Colonic mucosa (tissue), 4 donors: ENCODE measurements around the gene BLTP3A. TPM values are rescaled to one million over a fixed set of nuclear protein-coding genes. Genes with fewer than 3 reads are reported as not detected.

Source experiments
- DNase-seq: peaks from one replicate; pipeline ENCODE4 v3.0.0-alpha.2; 2020
- H3K27ac ChIP-seq: fragments of 200-600 bp; one replicate; pipeline ENCODE4 v1.8.0; 2021
- H3K27me3 ChIP-seq: fragments of 200-600 bp; one replicate; pipeline ENCODE4 v1.8.0; 2021
- H3K36me3 ChIP-seq: fragments of 200-600 bp; one replicate; pipeline ENCODE4 v1.8.0; 2021
- H3K4me1 ChIP-seq: fragments of 200-600 bp; one replicate; pipeline ENCODE4 v1.8.0; 2021; ENCODE audit warnings: mild to moderate bottlenecking
- H3K4me3 ChIP-seq: fragments of 200-600 bp; one replicate; pipeline ENCODE4 v1.8.0; 2021
- H3K9ac ChIP-seq, 2 donors: one replicate each; pipeline ENCODE4 v1.7.0; 2013; ENCODE audit warnings: control low read depth in 2 of 2, low read depth in 2 of 2, low read length in 2 of 2
- H3K9me3 ChIP-seq: fragments of 200-600 bp; one replicate; pipeline ENCODE4 v1.8.0; 2021
- intact Hi-C: fragments of 100-400 bp; cut with DNase I; formaldehyde crosslinking; loops from one replicate; pipeline ENCODE4 v1.14.1; 2022
- total RNA-seq, 2 donors: library from RNA; stranded (reverse); fragmentation: NEBNext Ultra II Directional in 1 of 2; extraction: Animal tissue kit (Norgen Biotek cat#: 25700) in 1 of 2; gene quantifications; one replicate each; pipeline ENCODE4 v1.2.1, GENCODE V29; 2021
- TF ChIP-seq, protein P1 (sequence below): fragments of 200-600 bp; IDR thresholded peaks from one replicate; pipeline ENCODE4 v1.8.0; 2022; ENCODE audit warnings: antibody characterized with exemption, mild to moderate bottlenecking
- donor health status: healthy.
- donor health status: DM: no; HTN: no; CAD: no.
- donor health status: DM: no; HTN: no; CAD: no.

The BLTP3A gene
- total RNA-seq, 2 donors from 2014 or later, result 7.6 to 11.1 TPM

DNA sequence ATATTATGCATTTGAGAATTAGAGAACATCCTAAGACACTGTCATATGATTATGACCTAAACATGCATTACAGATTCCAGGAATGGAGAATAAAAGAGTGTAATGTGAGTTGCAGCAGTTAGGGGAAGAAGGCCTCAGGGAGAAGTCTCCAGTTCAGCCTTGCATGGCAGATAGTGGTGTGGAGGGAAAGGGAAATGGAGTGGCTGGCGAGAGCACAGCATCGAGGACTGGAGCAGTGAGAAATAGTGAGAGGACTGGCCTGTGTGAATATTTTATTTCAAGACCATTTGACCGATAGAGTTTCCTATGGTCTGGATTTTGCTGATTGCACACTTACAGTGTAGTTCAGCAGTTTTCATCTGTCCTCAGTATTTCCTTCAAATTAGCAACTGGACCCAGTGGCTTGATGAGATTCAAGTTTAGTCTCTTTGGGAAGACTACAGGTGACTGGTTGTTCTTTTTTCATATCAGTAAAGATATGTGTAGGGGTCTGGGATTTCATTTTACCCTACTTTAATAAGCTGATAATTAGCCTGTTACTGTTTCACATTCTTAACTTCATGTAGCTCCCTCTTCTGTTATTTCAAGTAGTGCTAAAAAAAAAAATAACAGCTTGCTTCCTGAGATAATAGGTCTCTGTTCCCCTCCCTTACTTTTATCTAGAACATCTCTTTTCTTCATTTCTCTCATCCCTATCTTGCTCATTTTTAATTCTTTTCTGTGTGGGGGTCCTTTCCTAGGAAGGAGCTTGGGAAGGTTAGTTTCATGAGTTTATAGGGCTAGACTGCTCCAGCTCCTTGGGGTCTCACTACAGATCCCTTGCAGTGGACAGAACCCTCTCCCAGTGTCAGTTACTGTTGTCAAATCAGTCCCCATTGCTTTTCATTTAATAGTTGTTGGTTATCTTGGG lies 27.9 kb downstream of the BLTP3A start:
- Histone ChIP-seq H3K9ac (no peak overlapping the region), H3K27ac (no peak overlapping the region), H3K4me1 (no peaks in the 10 kb centered on the region), H3K9me3 (no peaks in the 10 kb centered on the region), H3K27me3 (no peaks in the 10 kb centered on the region), H3K36me3 (peaks cover 3% of the 10 kb centered on the region), H3K4me3 (no peak overlapping the region)
- TF ChIP-seq, protein P1, sequence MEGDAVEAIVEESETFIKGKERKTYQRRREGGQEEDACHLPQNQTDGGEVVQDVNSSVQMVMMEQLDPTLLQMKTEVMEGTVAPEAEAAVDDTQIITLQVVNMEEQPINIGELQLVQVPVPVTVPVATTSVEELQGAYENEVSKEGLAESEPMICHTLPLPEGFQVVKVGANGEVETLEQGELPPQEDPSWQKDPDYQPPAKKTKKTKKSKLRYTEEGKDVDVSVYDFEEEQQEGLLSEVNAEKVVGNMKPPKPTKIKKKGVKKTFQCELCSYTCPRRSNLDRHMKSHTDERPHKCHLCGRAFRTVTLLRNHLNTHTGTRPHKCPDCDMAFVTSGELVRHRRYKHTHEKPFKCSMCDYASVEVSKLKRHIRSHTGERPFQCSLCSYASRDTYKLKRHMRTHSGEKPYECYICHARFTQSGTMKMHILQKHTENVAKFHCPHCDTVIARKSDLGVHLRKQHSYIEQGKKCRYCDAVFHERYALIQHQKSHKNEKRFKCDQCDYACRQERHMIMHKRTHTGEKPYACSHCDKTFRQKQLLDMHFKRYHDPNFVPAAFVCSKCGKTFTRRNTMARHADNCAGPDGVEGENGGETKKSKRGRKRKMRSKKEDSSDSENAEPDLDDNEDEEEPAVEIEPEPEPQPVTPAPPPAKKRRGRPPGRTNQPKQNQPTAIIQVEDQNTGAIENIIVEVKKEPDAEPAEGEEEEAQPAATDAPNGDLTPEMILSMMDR, result no peak
- no peak for DNase-seq
- intact Hi-C loops, result no loop called here

- Histone ChIP-seq H3K27ac (no peak overlapping the region), H3K27me3 (no peaks in the 10 kb centered on the region), H3K4me3 (no peak overlapping the region), H3K9me3 (no peaks in the 10 kb centered on the region), H3K9ac (no peak overlapping the region), H3K4me1 (no peaks in the 10 kb centered on the region), H3K36me3 (peaks cover 6% of the 10 kb centered on the region)
- TF ChIP-seq, protein P1, result no peak
- DNase-seq, result no peak
- intact Hi-C loops, result no loop called here
Measured at GRCh38 chr6:34829137-34829536, 37.3 kb downstream of the BLTP3A start.

GRCh38 chr6:34832942-34833341 lies 41.1 kb downstream of the BLTP3A start:
- Histone ChIP-seq H3K4me3 (no peak overlapping the region), H3K9me3 (no peaks in the 10 kb centered on the region), H3K27me3 (no peaks in the 10 kb centered on the region), H3K36me3 (peaks cover 6% of the 10 kb centered on the region), H3K4me1 (no peaks in the 10 kb centered on the region), H3K9ac (no peak overlapping the region), H3K27ac (no peak overlapping the region)
- no peak for DNase-seq
- TF ChIP-seq, protein P1, result no peak
- intact Hi-C loops, result no loop called here

DNA sequence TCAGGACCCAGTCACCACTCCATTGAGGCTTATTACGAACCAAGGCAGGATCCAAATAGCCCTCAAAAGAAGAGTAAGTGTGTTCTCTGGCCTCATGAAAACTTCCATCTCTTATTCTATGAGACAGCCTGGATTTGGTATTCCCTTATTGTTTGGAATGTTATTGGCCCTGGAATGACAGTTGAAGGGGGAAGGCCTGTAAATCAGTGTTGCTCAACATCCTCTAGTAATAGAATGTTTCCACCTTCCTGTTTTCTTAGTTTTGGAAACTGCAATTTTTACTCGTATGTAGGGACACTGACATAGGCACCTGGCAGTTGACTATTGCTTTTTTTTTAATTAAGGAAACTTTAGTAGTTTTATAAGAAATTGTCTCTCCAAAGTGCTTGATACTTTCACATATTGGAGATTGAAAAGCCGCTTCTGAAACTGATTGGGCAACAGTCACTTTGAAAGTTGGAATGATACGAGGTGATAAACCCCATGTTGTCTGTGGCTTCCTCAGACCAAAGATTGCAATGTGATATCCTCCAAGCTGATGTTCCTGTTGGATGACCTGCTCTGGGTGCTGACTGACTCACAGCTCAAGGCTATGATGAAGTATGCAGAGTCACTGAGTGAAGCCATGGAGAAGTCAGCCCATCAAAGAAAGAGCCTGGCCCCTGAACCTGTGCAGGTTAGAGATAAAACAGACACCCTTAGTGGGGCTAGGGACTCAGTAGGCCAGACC lies 43.1 kb downstream of the BLTP3A start:
- H3K27me3 ChIP-seq, result no peaks in the 10 kb centered on the region
- H3K9ac ChIP-seq, result no peak overlapping the region
- H3K4me3 ChIP-seq, result no peak overlapping the region
- no peaks in the 10 kb centered on the region for H3K4me1 ChIP-seq
- DNase-seq, result no peak
- H3K27ac ChIP-seq, result no peak overlapping the region
- H3K9me3 ChIP-seq, result no peaks in the 10 kb centered on the region
- no peaks in the 10 kb centered on the region for H3K36me3 ChIP-seq
- TF ChIP-seq, protein P1, result no peak
- intact Hi-C loops, result no loop called here

DNA sequence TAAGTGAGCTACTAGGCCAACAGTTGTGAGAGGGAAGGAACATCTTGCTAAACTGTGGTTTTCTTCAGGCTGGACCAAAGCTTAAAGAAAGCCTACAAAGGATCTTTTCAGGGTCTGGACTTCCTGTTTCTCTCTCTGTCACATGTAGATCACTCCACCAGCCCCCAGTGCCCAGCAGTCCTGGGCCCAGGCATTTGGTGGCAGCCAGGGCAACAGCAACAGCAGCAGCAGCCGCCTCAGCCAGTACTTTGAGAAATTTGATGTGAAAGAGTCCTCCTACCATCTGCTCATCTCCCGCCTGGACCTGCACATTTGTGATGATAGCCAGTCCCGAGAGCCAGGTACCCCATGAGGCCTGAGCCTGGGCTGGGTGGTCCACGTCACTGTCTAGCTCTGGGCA lies 44.1 kb downstream of the BLTP3A start:
- H3K27ac ChIP-seq, result no peak overlapping the region
- intact Hi-C loops, result no loop called here
- TF ChIP-seq, protein P1, result no peak
- H3K4me1 ChIP-seq, result no peaks in the 10 kb centered on the region
- no peak overlapping the region for H3K4me3 ChIP-seq
- H3K36me3 ChIP-seq, result no peaks in the 10 kb centered on the region
- no peak for DNase-seq
- H3K9ac ChIP-seq, result no peak overlapping the region
- H3K27me3 ChIP-seq, result no peaks in the 10 kb centered on the region
- H3K9me3 ChIP-seq, result no peaks in the 10 kb centered on the region
